HEK293T (cell line): ENCODE measurements around the gene FKBP15.

ENCODE experiments used
- ARNT ChIP-seq: fragments of 450-650 bp; IDR thresholded peaks from 2 replicates; pipeline ENCODE4 v1.6.1; 2017; ENCODE audit warnings: mild to moderate bottlenecking
- BHLHE40 ChIP-seq: fragments of 450-650 bp; IDR thresholded peaks from 2 replicates; pipeline ENCODE4 v1.6.1; 2016; ENCODE audit warnings: mild to moderate bottlenecking, moderate library complexity, borderline replicate concordance
- LEF1 ChIP-seq: fragments of 450-650 bp; IDR thresholded peaks from 2 replicates; pipeline ENCODE4 v1.6.1; 2017; ENCODE audit warnings: mild to moderate bottlenecking, borderline replicate concordance
- SP1 ChIP-seq: fragments of 450-650 bp; IDR thresholded peaks from 2 replicates; pipeline ENCODE4 v1.6.1; 2017
- SUZ12 ChIP-seq: fragments of 450-650 bp; IDR thresholded peaks from 2 replicates; pipeline ENCODE4 v1.6.1; 2016; ENCODE audit warnings: mild to moderate bottlenecking
- TF ChIP-seq, protein P1 (sequence below): fragments of 450-650 bp; IDR thresholded peaks from 2 replicates; pipeline ENCODE4 v1.6.1; 2016

- TF ChIP-seq, protein P1, sequence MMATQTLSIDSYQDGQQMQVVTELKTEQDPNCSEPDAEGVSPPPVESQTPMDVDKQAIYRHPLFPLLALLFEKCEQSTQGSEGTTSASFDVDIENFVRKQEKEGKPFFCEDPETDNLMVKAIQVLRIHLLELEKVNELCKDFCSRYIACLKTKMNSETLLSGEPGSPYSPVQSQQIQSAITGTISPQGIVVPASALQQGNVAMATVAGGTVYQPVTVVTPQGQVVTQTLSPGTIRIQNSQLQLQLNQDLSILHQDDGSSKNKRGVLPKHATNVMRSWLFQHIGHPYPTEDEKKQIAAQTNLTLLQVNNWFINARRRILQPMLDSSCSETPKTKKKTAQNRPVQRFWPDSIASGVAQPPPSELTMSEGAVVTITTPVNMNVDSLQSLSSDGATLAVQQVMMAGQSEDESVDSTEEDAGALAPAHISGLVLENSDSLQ = no peak
- TF ChIP-seq BHLHE40 (no peak), LEF1 (no peak), SUZ12 (no peak), ARNT (no peak), SP1 (no peak)
Measured at GRCh38 chr9:113138760-113139159, 82.3 kb downstream of the FKBP15 start.
